Nephron progenitor cell (in vitro differentiated cells): ENCODE results near the gene KLHL29.

ENCODE experiments used
- DNase-seq: peaks from one replicate; pipeline ENCODE4 v3.0.0; 2021
- H3K27ac Mint-ChIP-seq: 2 replicates; pipeline ENCODE4 v1.8.0; 2021; ENCODE audit warnings: mild to moderate bottlenecking, moderate library complexity, mixed read lengths
- H3K27me3 Mint-ChIP-seq: 2 replicates; pipeline ENCODE4 v1.8.0; 2021; ENCODE audit warnings: mild to moderate bottlenecking, low read depth, mixed read lengths; ENCODE audit not compliant: poor library complexity
- H3K36me3 Mint-ChIP-seq: 2 replicates; pipeline ENCODE4 v1.8.0; 2021; ENCODE audit warnings: low read depth, mixed read lengths
- H3K4me1 Mint-ChIP-seq: 2 replicates; pipeline ENCODE4 v1.8.0; 2021; ENCODE audit warnings: mixed read lengths
- H3K4me3 Mint-ChIP-seq: 2 replicates; pipeline ENCODE4 v1.8.0; 2021; ENCODE audit warnings: mild to moderate bottlenecking, moderate library complexity, mixed read lengths
- H3K9me3 Mint-ChIP-seq: 2 replicates; pipeline ENCODE4 v1.8.0; 2021; ENCODE audit warnings: mild to moderate bottlenecking, moderate library complexity, mixed read lengths
- CTCF ChIP-seq: fragments of 200-600 bp; sonication (generic); IDR thresholded peaks from 2 replicates; pipeline ENCODE4 v1.5.0; 2021; ENCODE audit warnings: antibody characterized with exemption

KLHL29 gene

GRCh38 chr2:23642516-23642915, 257.5 kb downstream of the KLHL29 start:
- no peaks in the 10 kb centered on the region for H3K9me3 Mint-ChIP-seq
- TF ChIP-seq CTCF, result no peak

GRCh38 chr2:23645230-23645808, 260.3 kb downstream of the KLHL29 start:
- no peak for DNase-seq
- Mint-ChIP-seq H3K36me3 (peaks cover 14% of the 10 kb centered on the region), H3K9me3 (no peaks in the 10 kb centered on the region), H3K27ac (no peak overlapping the region), H3K4me3 (no peak overlapping the region), H3K4me1 (peaks cover 42% of the 10 kb centered on the region), H3K27me3 (peaks cover 11% of the 10 kb centered on the region)
- no peak for TF ChIP-seq CTCF

More at GRCh38 chr2:23642516-23642915, 257.5 kb downstream of the KLHL29 start:
- peaks cover 18% of the 10 kb centered on the region for H3K4me1 Mint-ChIP-seq
- H3K27ac Mint-ChIP-seq, result no peak overlapping the region
- H3K27me3 Mint-ChIP-seq, result peaks cover 7% of the 10 kb centered on the region
- no peak overlapping the region for H3K4me3 Mint-ChIP-seq
- peaks cover 14% of the 10 kb centered on the region for H3K36me3 Mint-ChIP-seq
- no peak for DNase-seq

- no peak for TF ChIP-seq CTCF
- Mint-ChIP-seq H3K27ac (no peak overlapping the region), H3K27me3 (peaks cover 15% of the 10 kb centered on the region), H3K4me1 (peaks cover 42% of the 10 kb centered on the region), H3K4me3 (no peak overlapping the region), H3K9me3 (peaks cover 4% of the 10 kb centered on the region), H3K36me3 (peaks cover 14% of the 10 kb centered on the region)
- DNase-seq, result no peak
Observed at GRCh38 chr2:23647563-23647962, 262.6 kb downstream of the KLHL29 start.

GRCh38 chr2:23649303-23649702, 264.3 kb downstream of the KLHL29 start:
- Mint-ChIP-seq H3K4me3 (peak overlapping the region; percentile 20), H3K27ac (no peak overlapping the region), H3K27me3 (peaks cover 15% of the 10 kb centered on the region), H3K36me3 (no peaks in the 10 kb centered on the region), H3K4me1 (peaks cover 42% of the 10 kb centered on the region), H3K9me3 (peaks cover 4% of the 10 kb centered on the region)
- DNase-seq, result peak; percentile 50
- no peak for TF ChIP-seq CTCF

- Mint-ChIP-seq H3K27ac (no peak overlapping the region), H3K27me3 (peaks cover 15% of the 10 kb centered on the region), H3K4me3 (no peak overlapping the region), H3K9me3 (peaks cover 4% of the 10 kb centered on the region), H3K4me1 (peaks cover 42% of the 10 kb centered on the region), H3K36me3 (no peaks in the 10 kb centered on the region)
- DNase-seq, result peak; percentile 28
- TF ChIP-seq CTCF, result no peak
Observed at GRCh38 chr2:23649819-23650218, 264.8 kb downstream of the KLHL29 start.
